Dedifferentiated amniotic fluid mesenchymal stem cell (primary cell): ENCODE results near the gene EPS8L1.
A peak's percentile ranks its signal among the peaks of the same experiment; 100 is the strongest.
"Not testable (repeated sequence)": the region's sequence is repeated elsewhere in the genome, so short reads cannot be mapped to it uniquely, and the experiment has no call there.

Source experiments
- DNase-seq: peaks from one replicate; pipeline ENCODE4 v3.0.0-alpha.2; 2016; ENCODE audit errors: extremely low spot score

EPS8L1 gene

DNA sequence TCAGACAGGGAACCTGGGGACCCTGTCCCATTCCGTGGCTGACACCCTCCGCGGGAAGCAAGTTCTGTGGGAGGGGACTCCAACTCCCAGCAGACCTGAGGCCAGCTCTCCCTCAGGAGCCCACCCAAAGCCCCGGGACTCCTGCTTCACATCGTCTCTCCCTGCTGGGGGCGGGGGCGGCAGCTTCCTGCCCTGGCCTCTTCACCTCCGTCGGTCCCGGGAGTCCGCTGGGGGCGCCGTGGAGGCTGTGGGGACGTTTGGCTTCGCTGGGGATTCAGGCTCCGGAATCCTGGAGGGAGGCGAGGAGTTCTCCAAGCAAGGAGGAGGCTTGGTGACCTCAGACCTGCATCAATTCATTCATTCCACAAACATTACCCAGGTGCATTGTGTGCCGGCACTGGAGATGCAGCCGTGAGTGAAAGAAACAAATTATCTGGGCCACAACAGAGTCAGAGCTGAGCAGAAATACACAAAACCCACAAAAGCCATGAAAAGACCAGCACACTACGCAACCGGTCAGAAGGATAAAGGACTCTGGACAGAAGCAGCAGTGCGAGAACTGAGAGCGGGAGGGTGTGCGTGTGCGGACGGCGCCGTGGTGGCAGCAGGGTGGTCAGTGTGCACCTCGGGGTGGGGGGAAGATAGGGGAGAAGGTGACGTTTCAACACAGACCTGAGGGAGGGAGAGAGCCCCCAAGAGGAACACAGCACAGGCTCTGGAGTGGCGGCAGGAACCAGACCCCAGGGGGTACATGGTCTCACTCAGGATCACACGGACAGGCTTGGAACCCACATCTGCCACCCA, 19.0 kb downstream of the EPS8L1 start:
- DNase-seq, result no peak

DNA sequence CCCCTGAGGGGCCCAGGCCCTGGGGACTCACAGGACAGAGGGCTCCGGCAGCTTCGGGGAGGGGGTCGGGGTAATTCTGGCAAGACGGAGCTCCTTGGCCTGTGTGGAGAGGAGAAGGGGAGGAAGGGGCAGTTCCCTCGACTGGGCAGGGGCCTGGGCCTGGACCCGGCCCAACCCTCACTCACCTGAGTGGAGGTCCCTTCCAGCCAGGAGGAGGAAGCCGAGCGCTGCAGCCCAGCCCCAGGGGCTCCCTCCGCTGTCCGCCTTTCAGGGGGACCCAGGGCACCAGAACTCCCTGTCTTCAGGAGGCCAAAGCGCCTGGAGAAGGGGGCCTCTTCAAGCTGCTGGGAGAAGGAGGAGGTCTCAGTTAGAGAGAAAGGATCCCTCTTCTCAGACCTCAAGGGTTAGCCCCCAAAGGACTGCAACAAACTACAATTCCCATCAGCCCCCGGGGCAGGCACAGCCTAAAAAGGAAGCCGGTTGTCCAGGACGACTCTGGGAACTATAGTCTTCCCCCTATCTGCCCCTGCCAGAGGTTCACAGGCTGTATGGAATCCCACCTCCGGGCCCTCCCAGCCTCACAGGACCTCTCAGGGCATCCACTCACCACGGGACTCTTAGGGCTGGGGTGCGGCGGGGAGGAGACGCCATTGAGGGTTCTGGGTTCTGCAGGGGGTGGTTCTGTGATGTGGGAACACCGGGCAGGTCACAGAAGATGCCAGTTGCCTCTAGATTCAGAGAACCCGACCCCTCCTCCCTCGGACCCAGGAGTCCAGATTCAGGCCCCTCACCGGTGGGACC, 19.8 kb downstream of the EPS8L1 start:
- no peak for DNase-seq

DNA sequence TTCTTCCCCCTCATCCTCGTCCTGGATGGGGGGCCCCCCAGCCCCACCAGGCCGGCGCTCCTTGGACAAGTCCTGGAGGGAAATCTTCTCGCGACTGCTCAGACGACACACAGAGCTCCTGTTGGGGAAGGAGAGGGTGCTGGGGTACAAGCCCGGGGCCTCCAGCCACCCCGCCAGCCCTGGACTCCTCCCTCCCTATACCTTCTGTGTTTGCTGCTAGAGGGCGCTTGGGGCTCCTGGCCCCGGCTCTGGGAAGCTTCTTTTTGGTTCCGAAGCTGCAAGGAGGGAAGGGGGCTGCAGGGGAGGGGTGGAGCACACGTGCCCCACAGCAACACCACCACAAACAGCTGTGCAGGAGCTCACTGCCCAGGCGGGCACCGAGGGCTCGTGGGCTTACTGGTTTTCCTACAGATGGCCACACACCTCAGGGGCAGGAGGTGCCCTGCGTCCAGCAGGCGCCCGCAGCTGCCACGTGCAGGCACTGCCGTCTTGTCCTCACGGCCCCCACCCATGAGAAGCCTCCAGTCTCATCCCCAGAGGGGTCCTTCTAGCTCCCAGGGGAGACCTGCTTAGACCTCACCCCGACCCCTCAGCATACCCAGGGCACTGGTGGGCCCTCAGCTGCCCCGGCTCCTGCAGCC, 20.5 kb downstream of the EPS8L1 start:
- no peak for DNase-seq

DNA sequence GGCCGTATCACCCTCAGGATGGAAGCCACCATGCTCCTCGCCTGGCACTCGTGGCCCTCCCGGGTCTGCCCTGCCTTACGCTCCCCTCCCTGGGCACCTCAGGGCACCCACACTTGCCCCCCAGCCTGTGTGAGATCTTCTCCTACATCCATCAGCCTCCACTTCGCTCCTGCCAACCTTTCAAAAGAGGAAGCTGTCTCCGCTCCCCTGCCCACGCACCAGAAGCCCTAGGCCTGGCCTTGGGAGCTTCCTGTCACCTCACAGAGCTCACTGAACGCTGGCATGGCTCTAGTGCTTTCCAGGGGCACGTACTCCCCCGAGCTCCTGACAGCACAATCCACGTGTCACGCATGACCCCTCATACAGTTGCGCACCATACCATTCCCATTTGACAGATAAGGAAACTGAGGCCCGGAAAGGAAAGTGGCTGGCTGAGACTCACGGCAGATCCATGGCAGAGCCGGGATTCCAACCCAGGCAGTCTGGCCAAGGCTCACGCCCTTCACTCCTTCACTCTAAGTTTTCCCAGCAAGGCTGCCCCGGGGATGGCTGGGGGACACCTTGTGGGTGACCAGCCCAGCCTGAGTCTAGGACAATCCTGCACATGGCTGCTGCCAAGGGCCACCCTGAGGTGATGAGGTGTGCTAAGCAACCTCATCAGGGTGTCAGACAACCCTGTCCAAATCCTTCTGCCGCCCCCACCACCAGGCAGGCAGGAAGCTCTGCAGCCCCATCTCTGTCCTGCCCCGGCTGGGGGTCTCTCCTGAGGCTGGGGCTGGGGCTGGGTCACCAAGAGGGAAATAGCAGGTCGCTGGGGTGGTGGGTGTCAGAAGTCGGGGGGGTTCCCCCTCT, 22.4 kb downstream of the EPS8L1 start:
- DNase-seq, result no peak

DNA sequence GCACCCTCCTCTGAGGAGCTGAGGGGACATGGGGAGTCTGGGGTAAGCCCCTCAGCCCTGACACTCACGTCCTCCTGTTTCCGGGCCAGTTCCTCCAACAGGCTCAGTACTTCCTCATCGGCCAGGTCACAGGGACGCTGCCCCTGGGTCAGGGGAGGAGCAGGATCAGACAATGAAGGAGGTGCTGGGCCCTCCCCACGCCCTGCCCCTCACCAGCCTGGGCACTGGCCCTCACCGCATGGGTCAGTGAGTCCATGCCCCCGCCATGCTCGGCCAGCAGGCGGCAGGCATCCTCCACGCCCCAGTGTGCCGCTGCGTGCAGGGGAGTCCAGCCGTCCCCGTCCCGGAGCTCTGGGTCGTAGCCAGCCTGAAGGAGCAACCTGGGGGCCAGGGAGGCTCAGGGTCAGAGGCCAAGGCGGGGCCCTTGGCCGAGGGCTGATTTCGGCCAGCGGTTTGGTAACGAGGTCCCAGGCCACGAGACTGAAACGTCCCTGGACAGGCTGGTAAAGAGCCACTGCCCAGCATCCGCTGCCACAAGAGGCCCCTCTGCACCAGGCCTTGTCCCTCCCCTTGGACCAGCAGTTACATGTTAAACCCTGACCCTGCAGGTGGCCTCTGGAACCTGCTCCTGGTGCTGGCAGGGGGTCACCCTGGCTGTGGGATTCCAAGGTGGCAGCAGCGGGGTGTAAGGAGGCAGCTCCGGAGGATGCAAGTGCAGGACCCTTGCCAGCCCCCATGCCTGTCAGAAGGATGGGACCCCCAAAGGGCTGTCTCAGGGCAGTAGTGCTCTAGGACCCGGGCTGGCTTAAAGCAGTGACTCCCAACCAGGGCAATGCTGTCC, 23.3 kb downstream of the EPS8L1 start:
- DNase-seq, result no peak

DNA sequence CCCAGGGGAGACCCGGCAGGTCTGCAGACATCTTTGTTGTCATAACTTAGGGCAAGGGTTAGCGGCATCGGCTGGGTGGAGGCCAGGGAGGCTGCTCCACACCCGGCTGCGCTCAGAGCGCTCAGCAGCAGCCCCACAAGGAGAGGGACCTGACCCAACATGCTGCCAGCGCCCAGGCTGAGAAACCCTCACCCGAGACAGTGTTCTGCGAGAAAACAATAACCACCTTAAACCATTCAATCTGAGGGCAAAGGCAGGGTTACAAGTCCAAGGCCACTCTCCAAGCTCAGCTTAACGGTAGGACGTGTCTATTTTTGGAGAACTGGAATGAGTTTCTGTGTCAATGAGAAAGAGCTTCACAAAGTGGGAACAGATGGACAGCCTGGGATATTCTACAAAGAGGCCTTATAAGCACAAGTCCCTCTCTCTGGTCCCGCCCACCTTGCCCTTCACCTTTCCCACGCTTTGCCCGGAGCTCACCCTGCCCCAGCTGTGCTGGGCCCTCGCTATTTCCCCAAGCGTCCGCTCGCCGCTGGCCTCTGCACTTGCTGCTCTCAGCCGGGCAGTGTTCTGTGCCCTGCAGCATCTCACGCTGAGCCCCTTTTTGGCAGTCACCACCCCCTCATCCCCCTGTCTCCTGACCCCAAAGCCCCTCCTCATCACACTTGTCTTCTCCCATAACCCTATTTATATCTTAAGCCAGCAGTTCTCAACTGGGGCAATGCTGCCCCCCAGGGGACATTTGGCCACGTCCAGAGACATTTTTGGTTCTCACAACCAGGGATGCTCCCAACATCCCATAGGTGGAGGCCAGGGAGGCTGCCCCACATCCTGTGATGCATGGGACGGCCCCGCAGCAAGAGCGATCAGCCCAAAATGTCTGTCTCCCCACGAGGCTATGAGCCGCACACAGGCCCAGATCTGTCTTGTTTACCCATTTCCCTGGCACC, 24.2 kb downstream of the EPS8L1 start:
- no peak for DNase-seq

DNA sequence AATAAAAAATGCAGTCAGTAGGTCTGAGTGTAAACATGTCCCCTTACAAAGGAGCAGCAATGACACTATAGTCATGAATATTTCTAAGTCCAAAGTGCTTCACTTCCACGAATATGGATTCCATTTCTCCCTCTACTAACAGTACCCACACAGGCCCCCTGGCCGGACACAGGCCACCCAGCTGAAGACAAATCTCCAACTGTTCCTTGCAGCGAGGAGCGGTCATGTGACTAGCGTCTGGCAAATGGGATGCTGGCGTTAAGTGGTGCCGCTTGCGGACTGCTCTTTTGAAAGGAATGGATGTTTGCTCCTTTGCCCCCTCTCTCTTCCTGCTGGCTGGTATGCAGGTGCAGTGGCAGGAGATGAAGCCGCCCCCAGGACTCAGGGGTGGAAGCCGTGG, 25.6 kb downstream of the EPS8L1 start:
- DNase-seq, result no peak

DNA sequence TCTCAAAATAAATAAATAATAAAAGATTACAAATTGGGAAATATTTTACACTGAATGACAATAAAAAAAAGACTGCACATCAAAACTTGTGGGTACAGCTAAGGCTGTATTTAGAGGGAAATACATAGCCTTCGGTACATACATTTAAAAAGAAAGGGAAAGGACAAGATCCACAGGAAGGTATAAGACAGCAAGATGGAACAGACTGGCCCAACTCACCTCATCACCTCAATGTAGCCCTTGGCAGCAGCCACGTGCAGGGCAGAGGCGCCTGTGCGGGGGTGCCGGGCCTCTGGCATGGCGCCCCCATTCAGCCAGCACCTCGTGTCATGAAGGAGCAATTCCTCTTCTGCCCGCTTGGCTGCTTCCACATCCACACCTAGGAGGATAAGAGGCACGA, 27.5 kb downstream of the EPS8L1 start:
- DNase-seq, result no peak

DNA sequence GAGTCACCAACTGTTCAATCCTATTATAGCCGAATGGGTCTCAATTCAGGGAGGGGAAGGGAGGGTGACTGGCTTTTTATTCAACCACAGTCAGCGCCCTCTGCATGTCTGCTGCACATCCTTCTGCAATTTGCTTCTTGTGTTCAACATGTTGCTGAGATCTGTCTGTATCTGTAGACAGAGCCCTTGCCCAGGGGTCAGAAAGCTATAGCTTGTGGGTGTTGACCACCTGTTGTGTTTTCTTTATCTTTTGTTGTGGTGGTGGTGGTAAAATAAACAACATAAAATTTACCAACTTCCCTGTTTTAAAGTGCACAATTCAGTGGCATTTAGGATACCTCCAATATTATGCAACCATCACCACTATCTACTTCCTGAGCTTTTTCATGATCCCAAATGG, 29.6 kb downstream of the EPS8L1 start:
- no peak for DNase-seq

DNA sequence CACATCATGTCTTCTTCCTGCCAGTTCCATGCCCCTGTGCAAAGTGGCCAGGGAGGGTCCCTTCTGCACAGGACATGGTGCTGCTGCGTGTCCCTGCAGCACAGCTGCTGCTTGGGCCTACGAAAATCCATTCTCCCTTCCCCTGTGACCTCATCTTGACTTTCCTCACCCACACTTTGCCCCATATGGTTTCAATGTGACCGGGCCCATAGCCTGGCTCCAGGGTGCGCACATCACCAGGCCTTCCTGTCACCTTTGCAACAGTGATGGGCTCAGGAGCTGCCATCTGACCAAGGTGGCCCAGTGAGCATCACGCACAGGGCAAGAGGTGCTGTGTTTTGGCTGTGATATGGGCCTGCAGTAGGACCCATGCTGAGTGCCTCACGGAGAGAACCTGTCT, 30.9 kb downstream of the EPS8L1 start:
- no peak for DNase-seq

DNA sequence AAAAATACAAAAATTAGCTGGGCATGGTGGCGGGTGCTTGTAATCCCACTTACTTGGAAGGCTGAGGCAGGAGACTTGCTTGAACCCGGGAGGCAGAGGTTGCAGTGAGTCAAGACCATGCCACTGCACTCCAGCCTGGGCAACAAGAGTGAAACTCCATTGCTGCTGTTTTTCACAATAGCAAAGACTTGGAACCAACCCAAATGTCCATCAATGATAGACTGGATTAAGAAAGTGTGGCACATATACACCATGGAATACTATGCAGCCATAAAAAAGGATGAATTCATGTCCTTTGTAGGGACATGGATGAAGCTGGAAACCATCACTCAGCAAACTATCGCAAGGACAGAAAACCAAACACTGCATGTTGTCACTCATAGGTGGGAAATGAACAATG, 31.6 kb downstream of the EPS8L1 start:
- not testable (repeated sequence) for DNase-seq

DNA sequence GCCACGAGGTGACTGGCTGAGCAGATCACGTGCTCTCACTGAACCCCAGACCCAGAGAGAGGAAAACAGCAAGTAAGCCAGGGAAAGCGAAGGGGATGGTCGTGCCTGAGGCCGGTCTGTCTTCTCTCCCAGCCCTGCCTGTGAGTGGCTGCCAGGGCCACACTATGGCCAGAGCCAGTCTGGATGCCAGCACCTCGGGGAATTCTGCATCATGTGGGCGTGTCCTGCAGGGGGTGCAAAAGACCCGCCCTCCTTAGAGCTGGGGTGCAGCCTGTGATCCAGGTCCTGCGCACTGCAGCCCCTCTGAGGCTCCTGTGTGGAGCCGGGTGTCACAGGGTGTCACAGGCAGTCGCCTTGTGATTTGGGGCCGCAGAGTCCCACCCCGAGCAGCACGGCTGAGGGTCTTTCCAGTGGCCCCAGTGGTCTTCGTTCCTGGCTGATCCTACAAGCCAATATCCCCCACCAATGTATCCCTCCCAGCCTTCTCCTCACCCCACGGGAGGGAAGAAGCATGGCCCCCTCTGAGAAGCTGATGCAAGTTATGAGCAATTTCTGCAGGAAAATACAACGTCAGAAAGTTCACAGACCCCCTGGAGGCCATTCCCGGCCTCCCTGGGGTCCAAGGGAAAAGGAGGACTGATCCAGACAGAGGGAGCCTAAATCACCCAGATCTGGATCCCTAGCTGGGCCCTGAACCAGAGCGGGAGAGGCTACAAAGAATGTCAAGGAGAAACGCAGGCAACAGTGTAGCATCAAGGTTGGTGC, 34.0 kb downstream of the EPS8L1 start:
- no peak for DNase-seq

DNA sequence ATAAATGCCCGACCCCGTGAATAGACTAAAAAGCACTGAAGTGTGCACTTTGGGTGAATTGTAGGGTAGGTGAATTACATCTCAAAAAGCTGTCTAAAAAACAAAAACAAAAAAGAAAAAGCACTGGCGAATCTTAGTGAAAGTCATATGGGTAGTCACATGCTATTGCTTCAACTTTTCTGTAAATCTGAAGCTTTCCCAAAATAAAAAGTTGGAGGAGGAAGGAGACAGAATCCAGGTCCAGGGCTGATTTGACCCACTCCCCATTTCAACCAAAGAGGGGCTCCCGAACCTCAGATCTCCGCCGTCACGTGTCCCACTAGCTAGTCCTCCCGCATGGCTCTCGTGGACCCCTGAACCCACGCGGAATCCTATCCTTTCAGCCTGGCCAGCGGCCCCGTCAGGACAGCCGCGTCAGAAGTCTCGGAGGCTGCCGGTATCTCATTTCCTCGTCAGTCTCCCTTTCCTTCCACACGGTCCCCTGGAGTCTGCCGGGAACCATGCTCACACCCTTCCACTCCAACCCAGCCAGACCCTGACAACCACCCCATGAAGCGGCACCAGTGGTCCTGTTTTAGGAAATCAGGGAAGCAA, 35.7 kb downstream of the EPS8L1 start:
- no peak for DNase-seq

DNA sequence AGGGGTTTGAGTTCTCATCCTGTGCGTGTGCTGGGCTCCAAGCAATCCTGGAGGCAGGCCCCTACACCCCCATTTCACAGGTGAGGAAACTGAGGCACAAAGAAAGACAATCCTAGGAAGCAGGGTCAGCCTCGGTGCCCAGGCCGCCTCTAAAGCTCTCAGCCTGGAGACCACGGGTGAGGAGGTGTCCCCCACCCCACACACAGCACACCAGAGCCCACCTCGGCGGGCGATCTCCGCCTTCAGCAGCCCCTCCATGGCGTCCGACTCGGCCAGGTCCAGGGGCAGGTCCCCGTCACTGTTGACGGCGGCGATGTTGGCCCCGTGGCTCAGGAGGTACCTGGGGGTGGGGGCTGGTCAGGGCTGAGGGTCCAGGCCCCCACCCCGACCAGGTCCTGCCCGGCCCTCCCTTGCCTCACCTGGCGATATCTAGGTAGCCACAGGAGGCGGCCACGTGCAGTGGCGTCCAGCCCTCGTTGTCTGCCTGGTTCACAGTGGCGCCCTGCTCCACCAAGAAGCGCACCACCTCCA, 36.6 kb downstream of the EPS8L1 start:
- DNase-seq, result no peak

DNA sequence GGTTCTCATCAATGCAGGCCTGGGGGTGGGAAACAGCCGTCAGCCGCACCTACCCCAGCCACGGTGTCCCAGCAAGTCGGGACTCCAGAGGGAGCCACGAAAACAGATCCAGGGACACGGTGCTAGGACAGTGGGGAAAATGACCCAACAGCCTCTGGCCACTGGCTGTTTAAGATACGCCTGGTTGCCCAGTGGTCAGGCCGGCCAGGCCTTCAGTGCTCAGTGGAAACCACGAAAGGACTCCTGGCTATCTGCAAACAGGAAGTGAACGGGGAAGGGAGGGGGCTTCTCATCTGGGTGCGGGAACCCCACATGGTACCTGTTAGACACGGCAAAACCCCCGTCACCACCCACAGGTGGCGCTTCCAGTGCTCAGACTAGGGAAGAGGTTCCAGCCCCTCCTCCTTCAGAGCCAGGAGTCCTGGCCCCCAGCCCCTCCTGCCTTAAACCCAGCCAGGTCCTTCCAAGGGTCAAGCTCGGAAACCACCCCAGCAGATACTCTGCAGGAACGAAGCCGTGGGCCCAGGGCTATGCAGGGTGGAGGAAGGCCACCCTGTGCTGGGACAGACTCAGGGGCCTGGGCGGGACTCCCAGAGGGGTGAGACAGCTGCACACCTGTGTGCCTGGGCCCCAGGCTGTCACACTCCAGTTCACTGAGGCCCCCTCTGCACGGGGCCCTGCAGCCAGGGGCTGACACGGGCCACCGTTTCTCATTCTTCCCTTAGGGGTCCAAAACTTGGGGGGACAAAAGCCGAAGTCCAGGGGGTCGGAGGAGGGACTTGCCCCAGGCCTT, 37.3 kb downstream of the EPS8L1 start:
- DNase-seq, result no peak

DNA sequence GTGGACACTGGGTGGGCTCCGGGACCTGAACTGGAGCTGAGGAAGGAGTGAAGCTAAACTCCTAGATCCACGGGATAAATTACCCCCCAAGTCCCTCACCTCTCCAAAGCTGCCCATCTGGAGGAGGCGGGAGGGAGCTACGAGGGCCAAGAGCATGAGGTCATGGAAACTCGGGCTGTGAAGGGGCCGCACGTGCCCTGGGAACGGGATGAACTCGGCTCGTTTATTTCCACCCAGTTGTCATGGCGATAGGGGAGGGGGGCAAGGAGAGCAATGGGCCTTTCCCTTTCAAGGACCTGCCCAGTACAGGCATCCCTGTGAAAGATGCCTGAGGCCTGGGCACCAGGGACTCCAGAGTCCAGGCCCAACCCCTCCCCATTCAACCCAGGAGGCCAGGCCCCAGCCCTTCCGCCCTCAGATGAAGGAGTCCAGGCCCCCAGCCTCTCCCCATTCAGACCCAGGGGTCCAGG, 37.9 kb downstream of the EPS8L1 start:
- peak; percentile 32 for DNase-seq

DNA sequence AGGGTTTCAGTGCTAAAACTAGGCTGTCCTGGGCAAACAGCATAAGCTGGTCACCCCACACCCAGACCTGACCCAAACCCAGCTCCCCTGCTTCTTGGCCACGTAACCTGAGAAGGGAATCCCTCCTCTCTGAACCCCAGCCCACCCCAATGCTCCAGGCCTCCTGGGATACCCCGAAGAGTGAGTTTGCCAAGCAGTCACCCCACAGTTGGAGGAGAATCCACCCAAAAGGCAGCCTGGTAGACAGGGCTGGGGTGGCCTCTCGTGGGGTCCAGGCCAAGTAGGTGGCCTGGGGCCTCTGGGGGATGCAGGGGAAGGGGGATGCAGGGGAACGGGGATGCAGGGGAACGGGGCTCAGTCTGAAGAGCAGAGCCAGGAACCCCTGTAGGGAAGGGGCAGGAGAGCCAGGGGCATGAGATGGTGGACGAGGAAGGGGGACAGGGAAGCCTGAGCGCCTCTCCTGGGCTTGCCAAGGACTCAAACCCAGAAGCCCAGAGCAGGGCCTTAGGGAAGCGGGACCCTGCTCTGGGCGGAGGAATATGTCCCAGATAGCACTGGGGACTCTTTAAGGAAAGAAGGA, 39.0 kb downstream of the EPS8L1 start:
- DNase-seq, result no peak
